Transverse colon (tissue), 4 donors: ENCODE results near the gene EGFR. TPM values are rescaled to one million over a fixed set of nuclear protein-coding genes. Genes with fewer than 3 reads are reported as not detected.
A peak's percentile ranks its signal among the peaks of the same experiment; 100 is the strongest.

Experiments
- DNase-seq: peaks from one replicate; pipeline ENCODE4 v3.0.0-alpha.2; 2019
- H3K27ac ChIP-seq, 4 donors: fragments of 200-600 bp; sonication (generic); 2 replicates each; pipeline ENCODE4 v1.5.1; 2016 to 2018; ENCODE audit warnings: inconsistent platforms in 4 of 4
- H3K27me3 ChIP-seq: fragments of 200-600 bp; sonication (generic); 2 replicates; pipeline ENCODE4 v1.5.1; 2017; ENCODE audit warnings: inconsistent platforms
- H3K36me3 ChIP-seq, 4 donors: fragments of 200-600 bp; sonication (generic); 2 replicates each; pipeline ENCODE4 v1.5.1; 2017 to 2019; ENCODE audit warnings: inconsistent platforms in 4 of 4
- H3K4me1 ChIP-seq, 4 donors: fragments of 200-600 bp; sonication (generic); 2 replicates each; pipeline ENCODE4 v1.5.1; 2017 to 2020; ENCODE audit warnings: inconsistent platforms in 4 of 4
- H3K4me3 ChIP-seq, 4 donors: fragments of 200-600 bp; sonication (generic); 1 replicate in 1 of 4; 2 replicates in 3 of 4; pipeline versions ENCODE4 v1.5.1 to v1.6.1; 2017 to 2019; ENCODE audit warnings: inconsistent platforms in 4 of 4
- H3K9me3 ChIP-seq, 2 donors: fragments of 200-600 bp; sonication (generic); 2 replicates each; pipeline ENCODE4 v1.5.1; 2017 to 2019; ENCODE audit warnings: inconsistent platforms in 2 of 2
- CTCF ChIP-seq, 5 experiments: fragments of 200-600 bp in 3 of 5; fragments of 450-650 bp in 2 of 5; sonication (generic) in 3 of 5; IDR thresholded peaks; 1 replicate in 2 of 5; 2 replicates in 3 of 5; pipeline ENCODE4 v1.5.1; 2016 to 2017; ENCODE audit warnings: antibody characterized with exemption in 5 of 5, inconsistent platforms in 3 of 5, mild to moderate bottlenecking in 2 of 5, moderate library complexity in 1 of 5
- EP300 ChIP-seq: sonication (generic); formaldehyde crosslinking; IDR thresholded peaks from one replicate; pipeline ENCODE4 v1.6.1; 2017; ENCODE audit warnings: antibody characterized with exemption, low read depth
- POLR2A ChIP-seq: fragments of 450-650 bp; IDR thresholded peaks from one replicate; pipeline ENCODE4 v1.6.1; 2016; ENCODE audit warnings: antibody characterized with exemption, mild to moderate bottlenecking, moderate library complexity
- POLR2AphosphoS5 ChIP-seq, 3 donors: sonication (generic); formaldehyde crosslinking; IDR thresholded peaks; one replicate each; pipeline ENCODE4 v1.6.1; 2016; ENCODE audit warnings: antibody characterized with exemption in 3 of 3
- WGBS, 2 donors: methylation state at CpG; one replicate each; pipeline ENCODE4 v1.1.5; 2018; ENCODE audit warnings: low coverage in 1 of 2; 5-methylcytosine and 5-hydroxymethylcytosine counted together
- in situ Hi-C, 4 donors: fragments of 200-750 bp; cut with MboI; loops; one replicate each; pipeline versions ENCODE4 v1.15.0 to v1.15.1; 2017; ENCODE audit warnings: low sequenced_read_pairs in 3 of 4, low pct_ligation_motif_present in 1 of 4, low pct_unique_long_range_greater_than_20kb in 1 of 4
- intact Hi-C: fragments of 100-400 bp; cut with DNase I; formaldehyde crosslinking; loops from one replicate; pipeline ENCODE4 v1.15.1; 2023; ENCODE audit warnings: low total_unique reads
- total RNA-seq, 4 donors: library from RNA; depleted of rRNA; stranded (reverse); fragments of >200 nt; gene quantifications; one replicate each; pipeline ENCODE4 v1.1.0, GENCODE V29; 2016

EGFR gene
- total RNA-seq, 4 donors from 2014 or later: 40.0 to 85.7 (median 72.9) TPM

- no peak for TF ChIP-seq POLR2A
- no peak for TF ChIP-seq EP300
- no peak for TF ChIP-seq POLR2AphosphoS5 (IDR thresholded peaks at IDR 0.05)
- TF ChIP-seq CTCF (IDR thresholded peaks at IDR 0.05): no peak
- Histone ChIP-seq H3K27ac (no peak overlapping the region), H3K4me1 (peaks cover 0 to 37% (median 5%) of the 10 kb centered on the region in 4 donors), H3K36me3 (no peaks in the 10 kb centered on the region), H3K4me3 (no peak overlapping the region), H3K27me3 (no peaks in the 10 kb centered on the region), H3K9me3 (no peaks in the 10 kb centered on the region)
- whole genome bisulfite sequencing, 2 donors: 82 to 83% methylated on average over 4 of the region's 4 CpGs
- in situ Hi-C loops (no loop called here), intact Hi-C loops (no loop called here)
- no peak for DNase-seq
Measured at GRCh38 chr7:55095672-55096071, 76.9 kb downstream of the EGFR start.

DNA sequence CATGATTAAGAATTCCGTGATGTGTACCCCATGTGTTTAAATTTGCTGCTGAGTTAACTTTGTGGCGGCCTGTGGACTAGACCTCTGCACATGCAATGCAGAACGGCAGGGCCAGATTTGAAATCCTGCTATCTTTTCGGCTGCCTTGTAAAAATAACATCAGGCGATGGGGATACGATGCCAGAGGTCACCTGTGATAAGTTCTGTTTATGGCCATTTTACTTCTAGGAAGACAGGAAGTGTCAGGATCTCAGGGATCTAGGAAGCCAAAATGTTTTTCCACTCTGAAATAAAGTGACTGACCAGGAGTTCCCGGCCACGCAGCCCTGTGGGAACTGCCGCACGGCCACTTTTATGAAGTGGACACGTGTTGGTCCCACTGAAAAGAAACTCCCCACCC is 77.5 kb downstream of the EGFR start:
- Histone ChIP-seq H3K36me3 (no peaks in the 10 kb centered on the region), H3K27me3 (no peaks in the 10 kb centered on the region), H3K4me1 (peaks cover 0 to 34% (median 5%) of the 10 kb centered on the region in 4 donors), H3K9me3 (no peaks in the 10 kb centered on the region), H3K27ac (no peak overlapping the region), H3K4me3 (no peak overlapping the region)
- in situ Hi-C loops: no loop called here
- TF ChIP-seq POLR2A (no peak), CTCF (IDR thresholded peaks at IDR 0.05) (no peak), POLR2AphosphoS5 (IDR thresholded peaks at IDR 0.05) (no peak), EP300 (no peak)
- intact Hi-C loops: no loop called here
- no peak for DNase-seq
- WGBS, 2 donors: 68 to 77% methylated on average over 4 to 11 of the region's 11 CpGs

DNA sequence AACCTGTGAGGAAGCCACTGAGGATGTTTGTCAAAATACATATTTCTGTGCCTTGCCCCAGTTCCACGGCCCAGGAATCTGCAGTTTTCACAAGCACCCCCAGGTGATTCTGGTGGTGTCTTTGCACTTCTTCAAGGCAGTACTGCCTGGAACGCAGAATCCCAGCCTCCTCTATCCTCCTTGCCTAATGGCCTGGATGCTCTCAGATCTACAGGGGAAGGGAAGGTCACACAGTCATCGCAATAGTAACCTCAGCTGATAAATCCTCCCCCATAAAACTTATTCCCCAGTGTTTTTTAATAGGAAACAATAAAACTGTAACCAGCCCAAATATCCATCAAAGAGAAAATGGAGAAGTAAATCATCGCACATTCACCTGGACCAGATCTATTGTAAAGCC is 78.3 kb downstream of the EGFR start:
- WGBS, 2 donors: 78 to 90% methylated on average over 1 to 4 of the region's 4 CpGs

GRCh38 chr7:55099066-55099820 is 80.4 kb downstream of the EGFR start:
- 65 to 77% methylated on average over 4 to 9 of the region's 9 CpGs for WGBS, 2 donors
- Histone ChIP-seq H3K4me1 (peaks cover 0 to 21% (median under 1%) of the 10 kb centered on the region in 4 donors), H3K9me3 (no peaks in the 10 kb centered on the region), H3K4me3 (no peak overlapping the region), H3K27me3 (no peaks in the 10 kb centered on the region), H3K27ac (peak overlapping the region; percentile 51 to 73 (median 60)), H3K36me3 (no peaks in the 10 kb centered on the region)
- no peak for DNase-seq
- no peak for TF ChIP-seq CTCF (IDR thresholded peaks at IDR 0.05)
- TF ChIP-seq POLR2AphosphoS5 (IDR thresholded peaks at IDR 0.05): peak in 1 of 3 donors; percentile 25
- TF ChIP-seq POLR2A: no peak
- TF ChIP-seq EP300: no peak
- intact Hi-C loops (no loop called here), in situ Hi-C loops (no loop called here)

More for the DNA sequence above, 78.3 kb downstream of the EGFR start:
- H3K4me1 ChIP-seq: peaks cover 0 to 29% (median 2%) of the 10 kb centered on the region in 4 donors
- H3K27me3 ChIP-seq: no peaks in the 10 kb centered on the region
- H3K4me3 ChIP-seq: no peak overlapping the region
- no peak overlapping the region for H3K27ac ChIP-seq
- no peaks in the 10 kb centered on the region for H3K9me3 ChIP-seq
- no peaks in the 10 kb centered on the region for H3K36me3 ChIP-seq
- TF ChIP-seq EP300 (no peak), CTCF (IDR thresholded peaks at IDR 0.05) (no peak), POLR2AphosphoS5 (IDR thresholded peaks at IDR 0.05) (no peak), POLR2A (no peak)
- DNase-seq: no peak
- in situ Hi-C loops (no loop called here), intact Hi-C loops (no loop called here)
